Measurements from ENCODE around the gene DHRSX. TPM values are rescaled to one million over a fixed set of nuclear protein-coding genes. Genes with fewer than 3 reads are reported as not detected.
"Not testable (repeated sequence)": the region's sequence is repeated elsewhere in the genome, so short reads cannot be mapped to it uniquely, and the experiment has no call there.

The DHRSX gene
- total RNA-seq, 1 experiment from 2014 or later, result 14.0 TPM

GRCh38 chrX:2541603-2542002 is 40.8 kb upstream of the DHRSX start:
- Histone ChIP-seq H3K36me3 (ENCODE audit: insufficient read depth, low read length) (no peaks in the 10 kb centered on the region), H3K4me2 (ENCODE audit: low read depth, low read length, poor library complexity, severe bottlenecking) (no peak overlapping the region), H4K20me1 (ENCODE audit: insufficient read depth, low read depth, low read length) (no peaks in the 10 kb centered on the region), H3K9ac (ENCODE audit: low read length) (no peak overlapping the region), H3K4me3 (ENCODE audit: low read length) (no peak overlapping the region), H3K9me3 (ENCODE audit: low read length) (no peaks in the 10 kb centered on the region), H3K4me1 (ENCODE audit: low read length) (no peaks in the 10 kb centered on the region), H3K9me2 (replicated peaks; ENCODE audit: insufficient read depth, low read length) (no peaks in the 10 kb centered on the region), H3K27ac (ENCODE audit: low read length) (no peak overlapping the region), H3K27me3 (ENCODE audit: low read length) (no peaks in the 10 kb centered on the region), H2AFZ (ENCODE audit: low read length) (no peak overlapping the region), H3K79me2 (ENCODE audit: low read length) (no peaks in the 10 kb centered on the region)
- DNase-seq, result no peak

DNA sequence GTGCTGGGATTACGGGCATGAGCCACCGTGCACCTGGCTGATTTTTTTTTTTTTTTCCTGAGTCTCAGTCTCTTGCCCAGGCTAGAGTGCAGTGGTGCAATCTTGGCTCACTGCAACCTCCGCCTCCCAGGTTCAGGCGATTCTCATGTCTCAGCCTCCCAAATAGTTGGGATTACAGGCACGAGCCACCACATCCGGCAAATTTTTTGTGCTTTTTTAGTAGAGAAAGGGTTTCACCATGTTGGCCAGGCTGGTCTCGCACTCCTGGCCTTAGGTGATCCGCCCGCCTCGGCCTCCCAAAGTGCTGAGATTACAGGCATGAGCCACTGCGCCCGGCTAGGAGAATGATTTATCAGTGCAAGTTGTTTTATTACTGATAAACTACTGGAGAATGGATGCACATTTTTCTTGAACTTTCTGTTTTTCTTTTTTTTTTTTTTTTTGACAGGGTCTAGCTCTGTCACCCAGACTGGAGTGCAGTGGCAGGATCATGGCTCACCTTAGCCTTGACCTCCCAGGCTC is 39.7 kb upstream of the DHRSX start:
- Histone ChIP-seq H3K9ac (ENCODE audit: low read length) (no peak overlapping the region), H4K20me1 (ENCODE audit: insufficient read depth, low read depth, low read length) (no peaks in the 10 kb centered on the region), H2AFZ (ENCODE audit: low read length) (no peak overlapping the region), H3K4me2 (ENCODE audit: low read depth, low read length, poor library complexity, severe bottlenecking) (no peak overlapping the region), H3K9me2 (replicated peaks; ENCODE audit: insufficient read depth, low read length) (no peaks in the 10 kb centered on the region), H3K79me2 (ENCODE audit: low read length) (no peaks in the 10 kb centered on the region), H3K9me3 (ENCODE audit: low read length) (no peaks in the 10 kb centered on the region), H3K36me3 (ENCODE audit: insufficient read depth, low read length) (no peaks in the 10 kb centered on the region), H3K4me1 (ENCODE audit: low read length) (no peaks in the 10 kb centered on the region), H3K27ac (ENCODE audit: low read length) (no peak overlapping the region), H3K4me3 (ENCODE audit: low read length) (no peak overlapping the region), H3K27me3 (ENCODE audit: low read length) (no peaks in the 10 kb centered on the region)
- no peak for DNase-seq

- Histone ChIP-seq H3K4me1 (ENCODE audit: low read length) (no peaks in the 10 kb centered on the region), H3K4me3 (ENCODE audit: low read length) (no peak overlapping the region), H3K9me3 (ENCODE audit: low read length) (no peaks in the 10 kb centered on the region), H3K36me3 (ENCODE audit: insufficient read depth, low read length) (no peaks in the 10 kb centered on the region), H2AFZ (ENCODE audit: low read length) (no peak overlapping the region), H3K9me2 (replicated peaks; ENCODE audit: insufficient read depth, low read length) (no peaks in the 10 kb centered on the region), H3K27me3 (ENCODE audit: low read length) (no peaks in the 10 kb centered on the region), H3K27ac (ENCODE audit: low read length) (no peak overlapping the region), H4K20me1 (ENCODE audit: insufficient read depth, low read depth, low read length) (no peaks in the 10 kb centered on the region), H3K79me2 (ENCODE audit: low read length) (no peaks in the 10 kb centered on the region), H3K4me2 (ENCODE audit: low read depth, low read length, poor library complexity, severe bottlenecking) (no peak overlapping the region), H3K9ac (ENCODE audit: low read length) (no peak overlapping the region)
- no peak for DNase-seq
These were observed 38.8 kb upstream of the DHRSX start for GRCh38 chrX:2539586-2539985.

DNA sequence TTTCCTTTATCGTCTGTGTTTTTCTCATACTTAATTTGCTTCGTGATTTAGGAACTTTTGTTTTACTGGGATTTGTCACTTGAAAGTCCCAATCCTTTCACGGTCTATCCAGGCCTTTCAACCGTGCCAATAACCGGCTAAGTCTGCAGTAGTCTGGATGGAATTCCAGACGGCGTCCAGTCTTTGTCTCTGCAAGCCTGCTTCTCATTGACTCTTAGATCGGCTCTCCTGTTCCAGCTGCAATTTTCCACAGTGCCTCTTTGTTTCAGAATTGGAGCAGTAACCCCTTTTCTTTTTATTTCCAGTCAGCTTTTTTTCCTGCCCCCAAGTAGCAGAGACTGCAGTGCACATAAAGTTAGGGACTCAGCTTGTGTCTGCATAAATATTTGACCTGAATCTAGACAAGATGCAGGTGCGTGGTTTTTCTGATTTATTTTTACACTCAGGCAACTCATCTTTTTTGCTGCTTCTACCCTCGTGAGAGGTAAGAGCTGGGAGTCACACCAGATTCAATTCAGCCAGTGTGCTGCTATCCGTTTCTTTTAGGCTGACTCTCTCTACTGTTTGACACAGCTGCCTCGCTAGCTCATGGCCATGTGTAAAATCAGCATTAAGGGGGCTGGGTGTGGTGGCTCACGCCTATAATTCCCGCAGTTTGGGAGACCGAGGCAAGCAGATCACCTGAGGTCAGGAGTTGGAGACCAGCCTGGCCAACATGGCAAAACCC is 37.4 kb upstream of the DHRSX start:
- Histone ChIP-seq H3K4me2 (ENCODE audit: low read depth, low read length, poor library complexity, severe bottlenecking) (no peak overlapping the region), H3K4me3 (ENCODE audit: low read length) (no peak overlapping the region), H3K27me3 (ENCODE audit: low read length) (no peaks in the 10 kb centered on the region), H3K79me2 (ENCODE audit: low read length) (no peaks in the 10 kb centered on the region), H3K9ac (ENCODE audit: low read length) (no peak overlapping the region), H3K9me2 (replicated peaks; ENCODE audit: insufficient read depth, low read length) (no peaks in the 10 kb centered on the region), H3K9me3 (ENCODE audit: low read length) (no peaks in the 10 kb centered on the region), H4K20me1 (ENCODE audit: insufficient read depth, low read depth, low read length) (no peaks in the 10 kb centered on the region), H3K4me1 (ENCODE audit: low read length) (no peaks in the 10 kb centered on the region), H3K27ac (ENCODE audit: low read length) (no peak overlapping the region), H3K36me3 (ENCODE audit: insufficient read depth, low read length) (no peaks in the 10 kb centered on the region), H2AFZ (ENCODE audit: low read length) (no peak overlapping the region)
- no peak for DNase-seq

- no peaks in the 10 kb centered on the region for H4K20me1 ChIP-seq (ENCODE audit: insufficient read depth, low read depth, low read length)
- DNase-seq, result no peak
- no peak overlapping the region for H3K9ac ChIP-seq (ENCODE audit: low read length)
- H3K4me1 ChIP-seq (ENCODE audit: low read length), result no peaks in the 10 kb centered on the region
- H3K27me3 ChIP-seq (ENCODE audit: low read length), result no peaks in the 10 kb centered on the region
- no peak overlapping the region for H3K4me3 ChIP-seq (ENCODE audit: low read length)
- H3K4me2 ChIP-seq (ENCODE audit: low read depth, low read length, poor library complexity, severe bottlenecking), result no peak overlapping the region
- H3K9me2 ChIP-seq (replicated peaks; ENCODE audit: insufficient read depth, low read length), result no peaks in the 10 kb centered on the region
- no peaks in the 10 kb centered on the region for H3K36me3 ChIP-seq (ENCODE audit: insufficient read depth, low read length)
- H3K9me3 ChIP-seq (ENCODE audit: low read length), result no peaks in the 10 kb centered on the region
- no peak overlapping the region for H2AFZ ChIP-seq (ENCODE audit: low read length)
- no peak overlapping the region for H3K27ac ChIP-seq (ENCODE audit: low read length)
- no peaks in the 10 kb centered on the region for H3K79me2 ChIP-seq (ENCODE audit: low read length)
These were observed 36.2 kb upstream of the DHRSX start for GRCh38 chrX:2536974-2537373.

DNA sequence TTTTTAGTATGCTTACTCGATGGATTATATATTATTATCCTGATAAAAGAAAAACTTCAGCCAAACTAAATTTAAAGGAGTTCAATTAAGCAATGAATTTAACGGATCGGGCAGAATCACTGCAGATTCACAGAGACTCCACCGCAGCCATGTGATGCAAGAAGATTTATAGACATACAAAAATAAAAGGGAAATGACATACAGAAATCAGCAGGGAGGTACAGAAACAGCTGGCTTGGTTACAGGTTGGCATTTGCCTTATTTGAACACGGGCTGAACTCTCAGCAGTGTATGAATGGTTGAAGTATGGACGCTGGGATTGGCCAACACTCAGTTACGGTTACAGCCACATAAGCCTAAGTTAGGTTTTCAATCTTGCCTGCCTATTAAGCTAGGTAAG is 35.4 kb upstream of the DHRSX start:
- Histone ChIP-seq H3K4me2 (ENCODE audit: low read depth, low read length, poor library complexity, severe bottlenecking) (no peak overlapping the region), H3K4me3 (ENCODE audit: low read length) (no peak overlapping the region), H3K9me2 (replicated peaks; ENCODE audit: insufficient read depth, low read length) (no peaks in the 10 kb centered on the region), H3K79me2 (ENCODE audit: low read length) (no peaks in the 10 kb centered on the region), H3K27me3 (ENCODE audit: low read length) (no peaks in the 10 kb centered on the region), H3K36me3 (ENCODE audit: insufficient read depth, low read length) (no peaks in the 10 kb centered on the region), H3K4me1 (ENCODE audit: low read length) (no peaks in the 10 kb centered on the region), H2AFZ (ENCODE audit: low read length) (no peak overlapping the region), H3K9ac (ENCODE audit: low read length) (no peak overlapping the region), H4K20me1 (ENCODE audit: insufficient read depth, low read depth, low read length) (no peaks in the 10 kb centered on the region), H3K27ac (ENCODE audit: low read length) (no peak overlapping the region), H3K9me3 (ENCODE audit: low read length) (no peaks in the 10 kb centered on the region)
- DNase-seq, result no peak

DNA sequence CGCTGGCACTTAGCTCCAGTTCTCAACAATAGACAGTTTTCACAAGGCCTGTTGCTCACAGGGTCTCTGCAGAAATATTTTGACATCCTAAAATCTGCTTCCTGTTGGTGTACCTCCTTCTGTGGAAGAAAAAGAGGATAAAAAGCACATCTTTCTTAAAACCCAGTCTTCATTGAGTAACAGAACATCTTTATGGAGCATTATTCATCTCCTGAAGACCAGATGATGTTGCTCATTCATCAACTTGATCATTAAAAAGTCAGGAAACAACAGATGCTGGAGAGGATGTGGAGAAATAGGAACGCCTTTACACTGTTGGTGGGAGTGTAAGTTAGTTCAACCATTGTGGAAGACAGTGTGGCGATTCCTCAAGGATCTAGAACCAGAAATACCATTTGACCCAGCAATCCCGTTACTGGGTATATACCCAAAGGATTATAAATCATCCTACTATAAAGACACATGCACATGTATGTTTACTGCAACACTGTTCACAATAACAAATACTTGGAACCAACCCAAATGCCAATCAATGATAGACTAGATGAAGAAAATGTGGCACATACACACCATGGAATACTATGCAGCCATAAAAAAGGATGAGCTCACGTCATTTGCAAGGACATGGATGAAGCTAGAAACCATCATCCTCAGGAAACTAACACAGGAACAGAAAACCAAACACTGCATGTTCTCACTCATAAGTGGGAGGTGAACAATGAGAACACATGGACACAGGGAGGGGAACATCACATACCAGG is 33.7 kb upstream of the DHRSX start:
- not testable (repeated sequence) for H3K79me2 ChIP-seq (ENCODE audit: low read length); H4K20me1 ChIP-seq (ENCODE audit: insufficient read depth, low read depth, low read length); H3K9me2 ChIP-seq (replicated peaks; ENCODE audit: insufficient read depth, low read length); H3K9me3 ChIP-seq (ENCODE audit: low read length); H3K4me3 ChIP-seq (ENCODE audit: low read length); H3K4me2 ChIP-seq (ENCODE audit: low read depth, low read length, poor library complexity, severe bottlenecking); DNase-seq; H3K27ac ChIP-seq (ENCODE audit: low read length); H3K36me3 ChIP-seq (ENCODE audit: insufficient read depth, low read length); H3K27me3 ChIP-seq (ENCODE audit: low read length); H2AFZ ChIP-seq (ENCODE audit: low read length); H3K9ac ChIP-seq (ENCODE audit: low read length); H3K4me1 ChIP-seq (ENCODE audit: low read length)

- H3K4me3 ChIP-seq (ENCODE audit: low read length), result no peak overlapping the region
- H2AFZ ChIP-seq (ENCODE audit: low read length), result no peak overlapping the region
- no peaks in the 10 kb centered on the region for H3K79me2 ChIP-seq (ENCODE audit: low read length)
- H3K9me2 ChIP-seq (replicated peaks; ENCODE audit: insufficient read depth, low read length), result no peaks in the 10 kb centered on the region
- H3K4me2 ChIP-seq (ENCODE audit: low read depth, low read length, poor library complexity, severe bottlenecking), result no peak overlapping the region
- H3K4me1 ChIP-seq (ENCODE audit: low read length), result no peaks in the 10 kb centered on the region
- no peak overlapping the region for H3K27ac ChIP-seq (ENCODE audit: low read length)
- H3K9me3 ChIP-seq (ENCODE audit: low read length), result no peaks in the 10 kb centered on the region
- no peak for DNase-seq
- no peaks in the 10 kb centered on the region for H3K36me3 ChIP-seq (ENCODE audit: insufficient read depth, low read length)
- no peaks in the 10 kb centered on the region for H3K27me3 ChIP-seq (ENCODE audit: low read length)
- no peak overlapping the region for H3K9ac ChIP-seq (ENCODE audit: low read length)
- no peaks in the 10 kb centered on the region for H4K20me1 ChIP-seq (ENCODE audit: insufficient read depth, low read depth, low read length)
These were observed 32.6 kb upstream of the DHRSX start for GRCh38 chrX:2533424-2533823.
